B cell (primary cell): ENCODE measurements around the gene GALNT18.

ENCODE experiments used
- EZH2 ChIP-seq: IDR thresholded peaks from 2 replicates; pipeline ENCODE4 v1.6.1; 2012; ENCODE audit warnings: borderline replicate concordance, low read depth, mild to moderate bottlenecking, moderate library complexity, low read length; ENCODE audit not compliant: insufficient read depth, poor library complexity, severe bottlenecking
- TF ChIP-seq, protein P1 (sequence below): fragments of 200-600 bp; IDR thresholded peaks from one replicate; pipeline ENCODE4 v1.8.0; 2022; ENCODE audit warnings: antibody characterized with exemption, mild to moderate bottlenecking

GRCh38 chr11:11261629-11262028 lies 360.2 kb downstream of the GALNT18 start:
- TF ChIP-seq, protein P1, sequence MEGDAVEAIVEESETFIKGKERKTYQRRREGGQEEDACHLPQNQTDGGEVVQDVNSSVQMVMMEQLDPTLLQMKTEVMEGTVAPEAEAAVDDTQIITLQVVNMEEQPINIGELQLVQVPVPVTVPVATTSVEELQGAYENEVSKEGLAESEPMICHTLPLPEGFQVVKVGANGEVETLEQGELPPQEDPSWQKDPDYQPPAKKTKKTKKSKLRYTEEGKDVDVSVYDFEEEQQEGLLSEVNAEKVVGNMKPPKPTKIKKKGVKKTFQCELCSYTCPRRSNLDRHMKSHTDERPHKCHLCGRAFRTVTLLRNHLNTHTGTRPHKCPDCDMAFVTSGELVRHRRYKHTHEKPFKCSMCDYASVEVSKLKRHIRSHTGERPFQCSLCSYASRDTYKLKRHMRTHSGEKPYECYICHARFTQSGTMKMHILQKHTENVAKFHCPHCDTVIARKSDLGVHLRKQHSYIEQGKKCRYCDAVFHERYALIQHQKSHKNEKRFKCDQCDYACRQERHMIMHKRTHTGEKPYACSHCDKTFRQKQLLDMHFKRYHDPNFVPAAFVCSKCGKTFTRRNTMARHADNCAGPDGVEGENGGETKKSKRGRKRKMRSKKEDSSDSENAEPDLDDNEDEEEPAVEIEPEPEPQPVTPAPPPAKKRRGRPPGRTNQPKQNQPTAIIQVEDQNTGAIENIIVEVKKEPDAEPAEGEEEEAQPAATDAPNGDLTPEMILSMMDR = no peak
- no peak for TF ChIP-seq EZH2
